H9 (cell line): Measurements from ENCODE around the gene C1orf198. TPM values are rescaled to one million over a fixed set of nuclear protein-coding genes. Genes with fewer than 3 reads are reported as not detected.

Experiments
- DNase-seq: peaks from one replicate; pipeline ENCODE4 v3.0.0-alpha.2; 2017
- H2AFZ ChIP-seq: one replicate; pipeline ENCODE4 v1.6.1; 2013; ENCODE audit warnings: mild to moderate bottlenecking, low read length, control low read depth, moderate library complexity
- H2AK5ac ChIP-seq: 2 replicates; pipeline ENCODE4 v1.6.1; 2013; ENCODE audit warnings: low read length, control low read depth, mixed read lengths; ENCODE audit not compliant: insufficient read length
- H2BK120ac ChIP-seq: one replicate; pipeline ENCODE4 v1.6.1; 2013; ENCODE audit warnings: low read depth, mild to moderate bottlenecking, low read length, control low read depth, inconsistent platforms; ENCODE audit not compliant: poor library complexity, severe bottlenecking
- H2BK12ac ChIP-seq: 2 replicates; pipeline ENCODE4 v1.6.1; 2013; ENCODE audit warnings: low read length, control low read depth, mixed read lengths, low read depth; ENCODE audit not compliant: insufficient read length
- H2BK15ac ChIP-seq: 2 replicates; pipeline ENCODE4 v1.6.1; 2013; ENCODE audit warnings: low read depth, low read length, control low read depth
- H2BK20ac ChIP-seq: one replicate; pipeline ENCODE4 v1.6.1; 2013; ENCODE audit warnings: low read depth, mild to moderate bottlenecking, low read length, control low read depth, inconsistent platforms; ENCODE audit not compliant: poor library complexity, severe bottlenecking
- H2BK5ac ChIP-seq: 2 replicates; pipeline ENCODE4 v1.6.1; 2013; ENCODE audit warnings: low read length, control low read depth, mixed read lengths; ENCODE audit not compliant: insufficient read length
- H3K14ac ChIP-seq: 2 replicates; pipeline ENCODE4 v1.6.1; 2013; ENCODE audit warnings: low read length, control low read depth; ENCODE audit not compliant: insufficient read depth
- H3K18ac ChIP-seq: 2 replicates; pipeline ENCODE4 v1.6.1; 2013; ENCODE audit warnings: low read depth, mild to moderate bottlenecking, mixed read lengths, low read length, control low read depth; ENCODE audit not compliant: insufficient read length
- H3K23ac ChIP-seq: 2 replicates; pipeline ENCODE4 v1.6.1; 2013; ENCODE audit warnings: low read length, control low read depth, mixed read lengths, low read depth; ENCODE audit not compliant: insufficient read length
- H3K23me2 ChIP-seq: 2 replicates; pipeline ENCODE4 v1.6.1; 2013; ENCODE audit warnings: low read depth, mild to moderate bottlenecking, mixed read lengths, low read length, control low read depth; ENCODE audit not compliant: insufficient read length, poor library complexity, severe bottlenecking
- H3K27ac ChIP-seq: 2 replicates; pipeline ENCODE4 v1.5.1; 2013; ENCODE audit warnings: low read length, control low read depth, mixed read lengths, low read depth; ENCODE audit not compliant: insufficient read length
- H3K27me3 ChIP-seq: 2 replicates; pipeline ENCODE4 v1.6.1; 2013; ENCODE audit warnings: low read length, control low read depth, inconsistent platforms; ENCODE audit not compliant: insufficient read depth
- H3K4ac ChIP-seq: 2 replicates; pipeline ENCODE4 v1.6.1; 2013; ENCODE audit warnings: low read depth, mild to moderate bottlenecking, control low read depth, inconsistent platforms, low read length, moderate library complexity
- H3K4me1 ChIP-seq: 2 replicates; pipeline ENCODE4 v1.6.1; 2013; ENCODE audit warnings: low read length, control low read depth, inconsistent platforms; ENCODE audit not compliant: insufficient read depth
- H3K4me2 ChIP-seq: 2 replicates; pipeline ENCODE4 v1.6.1; 2013; ENCODE audit warnings: low read length, control low read depth, mixed read lengths; ENCODE audit not compliant: insufficient read length, insufficient read depth
- H3K56ac ChIP-seq: 2 replicates; pipeline ENCODE4 v1.6.1; 2013; ENCODE audit warnings: low read depth, mild to moderate bottlenecking, mixed read lengths, low read length, control low read depth; ENCODE audit not compliant: insufficient read length
- H3K79me1 ChIP-seq: 2 replicates; pipeline ENCODE4 v1.6.1; 2013; ENCODE audit warnings: low read depth, mild to moderate bottlenecking, moderate library complexity, low read length, control low read depth, inconsistent platforms; ENCODE audit not compliant: insufficient read depth, poor library complexity, severe bottlenecking
- H3K79me2 ChIP-seq: 2 replicates; pipeline ENCODE4 v1.6.1; 2013; ENCODE audit warnings: low read length, control low read depth, inconsistent platforms; ENCODE audit not compliant: insufficient read depth
- H3K9ac ChIP-seq: 2 replicates; pipeline ENCODE4 v1.6.1; 2013; ENCODE audit warnings: low read length, control low read depth, mixed read lengths; ENCODE audit not compliant: insufficient read length; ENCODE audit errors: extremely low read depth
- H3K9me3 ChIP-seq: one replicate; pipeline ENCODE4 v1.6.1; 2013; ENCODE audit warnings: low read depth, low read length, inconsistent platforms; ENCODE audit not compliant: control insufficient read depth
- H3T11ph ChIP-seq: one replicate; pipeline ENCODE4 v1.6.1; 2013; ENCODE audit warnings: mild to moderate bottlenecking, low read length, control low read depth, inconsistent platforms
- H4K20me1 ChIP-seq: one replicate; pipeline ENCODE4 v1.6.1; 2013; ENCODE audit not compliant: control insufficient read depth, insufficient read length, insufficient read depth
- H4K5ac ChIP-seq: 2 replicates; pipeline ENCODE4 v1.6.1; 2013; ENCODE audit warnings: low read depth, mild to moderate bottlenecking, mixed read lengths, low read length, control low read depth; ENCODE audit not compliant: insufficient read length
- H4K8ac ChIP-seq: replicated peaks from 2 replicates; pipeline ENCODE4 v1.6.1; 2013; ENCODE audit warnings: low read length, control low read depth, mixed read lengths, low read depth; ENCODE audit not compliant: insufficient read length
- H4K91ac ChIP-seq: 2 replicates; pipeline ENCODE4 v1.6.1; 2013; ENCODE audit warnings: low read depth, mild to moderate bottlenecking, moderate library complexity, mixed read lengths, low read length, control low read depth; ENCODE audit not compliant: insufficient read length
- H3K27ac Mint-ChIP-seq, 3 experiments: 2 replicates in 2 of 3; 3 replicates in 1 of 3; pipeline ENCODE4 v1.8.0; 2020 to 2021; ENCODE audit warnings: mixed read lengths in 3 of 3, mild to moderate bottlenecking in 1 of 3, moderate library complexity in 1 of 3
- H3K27me3 Mint-ChIP-seq: 2 replicates; pipeline ENCODE4 v1.8.0; 2021; ENCODE audit warnings: low read depth, mild to moderate bottlenecking, moderate library complexity, mixed read lengths
- H3K36me3 Mint-ChIP-seq, 3 experiments: 2 replicates in 2 of 3; 3 replicates in 1 of 3; pipeline ENCODE4 v1.8.0; 2020 to 2021; ENCODE audit warnings: low read depth in 3 of 3, mixed read lengths in 3 of 3; ENCODE audit not compliant: insufficient read depth in 1 of 3
- H3K4me1 Mint-ChIP-seq, 2 experiments: 2 replicates each; pipeline ENCODE4 v1.8.0; 2020; ENCODE audit warnings: mixed read lengths in 2 of 2
- H3K4me3 Mint-ChIP-seq, 2 experiments: 2 replicates in 1 of 2; 3 replicates in 1 of 2; pipeline ENCODE4 v1.8.0; 2020 to 2021; ENCODE audit warnings: mild to moderate bottlenecking in 2 of 2, mixed read lengths in 2 of 2, moderate library complexity in 1 of 2
- H3K9me3 Mint-ChIP-seq, 2 experiments: 2 replicates in 1 of 2; 3 replicates in 1 of 2; pipeline ENCODE4 v1.8.0; 2020; ENCODE audit warnings: mild to moderate bottlenecking in 2 of 2, mixed read lengths in 2 of 2, moderate library complexity in 1 of 2
- WGBS: extraction: QIAGEN DNeasy Blood & Tissue Kit; methylation state at CpG from one replicate; pipeline ENCODE4 v1.1.7; 2013; ENCODE audit warnings: missing lambda C conversion rate, low lambda C conversion rate, mixed read lengths; ENCODE audit not compliant: insufficient read length; ENCODE audit errors: extremely low coverage; 5-methylcytosine and 5-hydroxymethylcytosine counted together
- total RNA-seq: library from RNA; stranded (reverse); gene quantifications from 2 replicates; pipeline ENCODE4 v1.2.1, GENCODE V29; 2021
- TF ChIP-seq, protein P1 (sequence below): fragments of 200-600 bp; sonication (generic); conservative IDR thresholded peaks from 3 replicates; pipeline ENCODE4 v1.8.0; 2021; ENCODE audit warnings: antibody characterized with exemption, mild to moderate bottlenecking

The C1orf198 gene
- total RNA-seq, 1 experiment from 2014 or later: 28.9 TPM

DNA sequence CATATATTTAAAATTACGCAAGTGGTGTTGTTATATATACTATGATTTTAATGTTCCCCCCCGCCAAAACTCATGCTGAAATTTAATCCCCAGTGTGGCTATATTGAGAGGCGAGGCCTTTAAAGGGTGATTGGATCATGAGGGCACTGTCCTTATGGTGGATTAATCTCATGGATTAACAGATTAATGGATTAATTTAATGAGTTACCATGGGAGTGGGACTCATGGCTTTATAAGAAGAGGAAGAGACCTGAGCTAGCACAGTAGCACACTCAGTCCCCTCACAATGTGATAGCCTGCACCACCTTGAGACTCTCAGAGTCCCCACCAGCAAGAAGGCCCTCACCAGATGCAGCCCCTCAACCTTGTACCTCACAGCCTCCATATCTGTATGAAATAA lies 34.8 kb downstream of the C1orf198 start:
- WGBS: no CpG with 5 or more reads among the region's 3 CpGs

More for the DNA sequence above, 34.8 kb downstream of the C1orf198 start:
- Histone ChIP-seq H4K8ac (no peak overlapping the region), H4K5ac (no peak overlapping the region), H2BK12ac (no peak overlapping the region), H2BK20ac (no peak overlapping the region), H3K4me2 (no peak overlapping the region), H3K9me3 (no peaks in the 10 kb centered on the region), H3K14ac (no peak overlapping the region), H3K27ac (no peak overlapping the region), H3K23ac (no peak overlapping the region), H4K20me1 (no peaks in the 10 kb centered on the region), H2BK120ac (no peak overlapping the region), H3K27me3 (no peaks in the 10 kb centered on the region), H3K18ac (no peak overlapping the region), H3K79me1 (no peaks in the 10 kb centered on the region), H4K91ac (no peak overlapping the region), H3K4ac (no peak overlapping the region), H3K79me2 (no peaks in the 10 kb centered on the region), H3T11ph (no peak overlapping the region), H3K56ac (no peak overlapping the region), H3K23me2 (no peaks in the 10 kb centered on the region), H2AK5ac (no peak overlapping the region), H3K9ac (no peak overlapping the region), H2AFZ (no peak overlapping the region), H3K4me1 (no peaks in the 10 kb centered on the region), H2BK15ac (no peak overlapping the region), H2BK5ac (no peak overlapping the region)
- DNase-seq: no peak
- TF ChIP-seq, protein P1, sequence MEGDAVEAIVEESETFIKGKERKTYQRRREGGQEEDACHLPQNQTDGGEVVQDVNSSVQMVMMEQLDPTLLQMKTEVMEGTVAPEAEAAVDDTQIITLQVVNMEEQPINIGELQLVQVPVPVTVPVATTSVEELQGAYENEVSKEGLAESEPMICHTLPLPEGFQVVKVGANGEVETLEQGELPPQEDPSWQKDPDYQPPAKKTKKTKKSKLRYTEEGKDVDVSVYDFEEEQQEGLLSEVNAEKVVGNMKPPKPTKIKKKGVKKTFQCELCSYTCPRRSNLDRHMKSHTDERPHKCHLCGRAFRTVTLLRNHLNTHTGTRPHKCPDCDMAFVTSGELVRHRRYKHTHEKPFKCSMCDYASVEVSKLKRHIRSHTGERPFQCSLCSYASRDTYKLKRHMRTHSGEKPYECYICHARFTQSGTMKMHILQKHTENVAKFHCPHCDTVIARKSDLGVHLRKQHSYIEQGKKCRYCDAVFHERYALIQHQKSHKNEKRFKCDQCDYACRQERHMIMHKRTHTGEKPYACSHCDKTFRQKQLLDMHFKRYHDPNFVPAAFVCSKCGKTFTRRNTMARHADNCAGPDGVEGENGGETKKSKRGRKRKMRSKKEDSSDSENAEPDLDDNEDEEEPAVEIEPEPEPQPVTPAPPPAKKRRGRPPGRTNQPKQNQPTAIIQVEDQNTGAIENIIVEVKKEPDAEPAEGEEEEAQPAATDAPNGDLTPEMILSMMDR: no peak
- no peaks in the 10 kb centered on the region for H3K9me3 Mint-ChIP-seq
- H3K27ac Mint-ChIP-seq: no peak overlapping the region
- no peak overlapping the region for H3K4me3 Mint-ChIP-seq
- peaks cover 9% of the 10 kb centered on the region for H3K27me3 Mint-ChIP-seq
- H3K4me1 Mint-ChIP-seq: no peaks in the 10 kb centered on the region
- peaks cover 4 to 10% (median 6%) of the 10 kb centered on the region in 3 experiments; a peak in 5 of 7 replicates for H3K36me3 Mint-ChIP-seq
